ENCODE results near the gene RHOB.
"Not testable (repeated sequence)": the region's sequence is repeated elsewhere in the genome, so short reads cannot be mapped to it uniquely, and the experiment has no call there.

RHOB gene

DNA sequence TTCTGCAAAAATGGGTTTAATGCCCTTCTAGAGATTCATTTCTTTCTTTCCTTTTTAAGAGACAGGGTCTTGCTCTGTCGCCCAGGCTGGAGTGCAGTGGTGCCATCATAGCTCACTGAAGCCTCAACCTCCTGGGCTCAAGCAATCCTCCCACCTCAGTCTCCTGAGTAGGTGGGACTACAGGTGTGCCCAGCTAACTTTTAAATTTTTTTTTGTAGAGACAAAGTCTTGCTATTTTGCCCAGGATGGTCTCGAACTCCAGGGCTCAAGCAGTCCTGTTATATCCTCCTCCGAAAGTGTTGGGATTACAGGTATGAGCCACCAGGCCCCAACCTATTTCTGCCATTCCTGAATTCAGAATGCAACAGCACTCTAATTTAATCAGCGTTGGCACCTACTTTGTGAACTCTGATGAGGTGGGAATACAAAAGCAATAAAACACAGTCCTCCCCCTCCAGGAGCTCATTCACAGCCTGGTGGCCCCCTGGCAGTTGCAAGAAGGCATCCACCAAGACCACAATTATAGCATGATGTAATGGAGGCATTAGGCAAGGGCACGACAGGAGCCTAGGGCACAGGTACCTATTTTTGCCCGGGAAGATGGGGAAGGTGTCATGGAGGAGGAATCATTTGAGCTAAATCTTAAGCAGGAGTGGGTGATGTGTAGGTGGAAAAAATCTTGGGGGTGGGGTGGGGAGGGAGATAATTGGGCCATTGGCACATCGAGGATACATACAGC, 5.1 kb downstream of the RHOB start:
- no peak for DNase-seq (ENCODE audit: low read depth in 1 of 2, low spot score in 1 of 2)

DNA sequence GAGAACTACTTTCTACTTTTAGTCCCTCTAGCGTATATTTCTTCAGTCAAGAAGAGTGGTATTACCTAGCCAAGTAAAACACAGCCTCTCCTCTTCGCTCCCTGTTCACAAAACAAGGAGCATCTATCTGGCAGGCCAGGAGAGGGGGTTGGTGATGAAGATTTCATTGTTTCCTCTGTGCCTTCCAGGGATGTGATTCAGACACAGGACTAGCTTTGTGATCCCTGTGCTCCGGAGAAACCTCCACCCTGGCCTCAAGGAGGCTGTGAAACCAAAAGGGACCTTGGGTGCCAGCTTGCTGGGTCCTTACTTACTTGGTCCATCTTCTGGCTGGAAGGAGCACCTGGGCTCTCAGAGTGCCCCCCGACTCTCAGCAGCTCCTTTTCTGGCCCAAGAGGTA, 5.7 kb downstream of the RHOB start:
- DNase-seq (ENCODE audit: low read depth in 1 of 2, low spot score in 1 of 2), result no peak

DNA sequence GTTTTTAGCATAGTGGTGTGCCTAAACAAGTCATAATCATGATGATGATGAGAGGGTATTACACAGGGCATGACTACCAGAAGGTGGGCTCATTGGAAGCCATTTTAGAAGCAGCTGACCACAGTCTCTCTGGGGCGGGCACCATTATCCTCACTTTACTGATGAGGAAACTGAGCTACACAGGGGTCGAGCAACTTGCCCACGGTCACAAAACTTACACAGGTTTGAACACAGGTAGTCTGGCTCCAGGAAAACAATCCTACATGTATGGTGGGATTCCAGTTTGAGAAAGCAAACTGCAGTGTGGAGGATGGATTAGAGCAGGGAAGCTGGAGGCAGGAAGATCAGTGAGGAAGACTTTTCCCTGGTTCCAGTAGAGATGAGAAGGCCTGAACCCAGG, 6.2 kb downstream of the RHOB start:
- DNase-seq (ENCODE audit: low read depth in 1 of 2, low spot score in 1 of 2), result no peak

DNA sequence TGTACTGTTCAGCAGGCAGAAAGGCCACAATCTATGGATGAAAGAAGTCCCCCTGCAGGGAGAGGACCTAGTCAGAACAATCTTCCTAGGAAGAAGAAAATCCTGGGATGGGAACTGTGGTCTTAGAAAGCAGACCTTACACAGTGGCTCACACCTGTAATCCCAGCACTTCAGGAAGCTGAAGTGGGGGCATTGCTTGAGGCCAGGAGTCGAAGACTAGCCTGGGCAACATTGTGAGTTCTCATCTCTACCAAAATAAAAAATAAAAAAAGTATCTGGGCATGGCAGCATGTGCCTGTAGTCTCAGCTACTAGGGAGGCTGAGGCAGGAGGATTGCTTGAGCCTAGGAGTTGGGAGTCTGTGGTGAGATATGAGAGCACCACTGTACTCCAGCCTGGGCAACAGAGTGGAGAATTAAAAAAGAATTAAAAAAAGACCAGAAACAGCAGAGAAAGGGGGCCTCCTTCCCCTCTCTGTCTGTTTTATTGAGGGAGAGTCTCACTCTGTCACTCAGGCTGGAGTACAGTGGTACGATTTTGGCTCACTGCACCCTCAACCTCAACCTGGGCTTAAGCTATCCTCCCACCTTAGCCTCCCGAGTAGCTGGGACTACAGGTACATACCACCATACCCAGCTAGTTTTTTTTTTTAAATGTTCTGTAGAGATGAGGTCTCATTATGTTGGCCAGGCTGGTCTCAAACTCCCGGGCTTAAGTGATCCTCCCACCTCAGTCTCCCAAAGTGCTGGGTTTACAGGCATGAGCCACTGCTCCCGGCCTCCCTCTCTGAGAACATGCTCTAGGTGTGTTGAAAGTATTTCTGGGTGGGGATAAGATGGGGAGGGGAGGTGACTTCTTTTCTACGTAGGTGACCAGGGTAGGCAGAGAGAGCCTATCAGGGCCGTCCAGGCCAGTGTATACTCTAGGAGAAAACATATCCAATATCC, 7.4 kb downstream of the RHOB start:
- DNase-seq (ENCODE audit: low read depth in 1 of 2, low spot score in 1 of 2), result no peak

DNA sequence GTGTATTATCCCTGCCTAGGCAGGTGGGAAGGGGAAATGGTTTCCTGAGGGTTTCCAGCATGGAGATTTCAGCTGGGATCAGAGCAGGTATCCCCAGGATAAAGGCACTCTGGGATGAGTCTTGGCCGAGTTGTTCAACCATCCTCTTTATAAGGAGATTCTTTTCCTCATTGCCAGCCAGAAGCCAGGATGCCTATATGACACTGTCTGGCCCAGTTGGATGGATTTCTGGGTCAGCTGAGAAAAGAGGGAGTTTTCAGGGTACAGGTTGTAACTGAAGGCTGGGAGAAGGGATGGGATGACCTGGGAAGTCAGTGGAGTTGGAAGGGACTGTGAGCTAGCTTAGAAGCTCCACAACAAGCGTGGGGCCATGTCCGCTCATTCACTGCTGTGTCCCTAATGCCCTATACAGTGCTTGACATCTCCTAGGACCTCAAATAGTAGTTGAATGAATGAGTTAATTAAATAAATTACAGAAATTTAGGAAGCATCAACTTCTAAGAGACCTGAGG, 8.3 kb downstream of the RHOB start:
- DNase-seq (ENCODE audit: low read depth in 1 of 2, low spot score in 1 of 2), result no peak

DNA sequence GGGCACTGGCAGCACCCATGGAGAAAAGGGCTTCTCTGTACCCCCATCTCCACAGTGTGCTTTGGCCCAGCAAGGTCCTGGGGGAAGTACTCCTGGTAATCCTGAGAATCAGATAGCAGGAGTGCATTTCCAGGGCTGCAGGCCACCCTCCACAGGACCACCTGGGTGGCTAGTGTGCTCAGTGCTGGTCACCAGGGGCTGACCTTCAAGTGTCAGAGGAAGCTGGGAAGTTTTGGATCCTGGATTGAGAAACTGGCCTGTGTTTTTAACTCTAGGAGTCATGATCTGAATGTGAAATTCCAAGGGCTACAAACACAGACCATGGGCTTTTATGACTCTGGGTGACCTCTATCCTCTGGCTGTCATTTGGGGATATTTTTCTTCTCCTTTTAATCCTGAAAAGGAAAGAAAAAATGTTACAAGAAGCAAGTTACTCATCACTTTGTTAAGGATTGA, 9.3 kb downstream of the RHOB start:
- DNase-seq (ENCODE audit: low read depth in 1 of 2, low spot score in 1 of 2), result no peak

DNA sequence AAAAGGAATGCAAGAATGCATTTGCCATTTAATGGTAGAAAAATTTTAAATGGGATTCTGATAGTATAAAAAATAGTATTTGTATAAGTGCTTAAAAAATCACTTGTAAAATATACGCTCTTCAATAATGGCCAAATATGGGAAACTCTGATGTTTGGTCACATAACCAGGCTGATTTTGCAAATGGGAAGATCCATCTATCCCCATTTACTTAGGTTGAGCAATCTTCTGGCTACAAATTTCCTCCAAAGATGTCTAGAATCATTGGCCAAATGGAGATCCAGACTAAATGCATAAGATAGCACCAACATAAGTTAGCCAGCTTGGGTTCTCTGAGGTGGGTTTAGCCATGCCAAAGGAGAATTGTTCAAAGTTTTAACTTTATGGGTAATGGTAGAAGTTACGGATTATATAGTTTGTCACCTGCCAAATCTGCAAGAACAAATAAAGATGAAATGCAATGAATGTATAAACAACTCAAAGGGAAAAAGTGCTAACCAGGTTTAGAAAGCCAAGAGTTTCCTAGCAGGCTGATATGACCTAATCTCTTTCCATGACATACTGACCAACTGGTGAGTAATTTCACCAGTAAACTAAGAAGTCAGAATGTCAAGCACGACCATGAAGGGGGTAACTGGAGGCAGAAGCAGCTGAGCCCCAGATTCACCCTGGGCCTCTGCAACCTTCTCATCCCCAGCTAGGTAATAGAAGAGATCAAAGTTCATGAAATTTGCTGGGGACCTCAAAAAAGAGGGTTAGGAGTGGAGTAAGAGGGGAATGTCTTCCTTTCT, 10.0 kb downstream of the RHOB start:
- DNase-seq (ENCODE audit: low read depth in 1 of 2, low spot score in 1 of 2), result no peak

DNA sequence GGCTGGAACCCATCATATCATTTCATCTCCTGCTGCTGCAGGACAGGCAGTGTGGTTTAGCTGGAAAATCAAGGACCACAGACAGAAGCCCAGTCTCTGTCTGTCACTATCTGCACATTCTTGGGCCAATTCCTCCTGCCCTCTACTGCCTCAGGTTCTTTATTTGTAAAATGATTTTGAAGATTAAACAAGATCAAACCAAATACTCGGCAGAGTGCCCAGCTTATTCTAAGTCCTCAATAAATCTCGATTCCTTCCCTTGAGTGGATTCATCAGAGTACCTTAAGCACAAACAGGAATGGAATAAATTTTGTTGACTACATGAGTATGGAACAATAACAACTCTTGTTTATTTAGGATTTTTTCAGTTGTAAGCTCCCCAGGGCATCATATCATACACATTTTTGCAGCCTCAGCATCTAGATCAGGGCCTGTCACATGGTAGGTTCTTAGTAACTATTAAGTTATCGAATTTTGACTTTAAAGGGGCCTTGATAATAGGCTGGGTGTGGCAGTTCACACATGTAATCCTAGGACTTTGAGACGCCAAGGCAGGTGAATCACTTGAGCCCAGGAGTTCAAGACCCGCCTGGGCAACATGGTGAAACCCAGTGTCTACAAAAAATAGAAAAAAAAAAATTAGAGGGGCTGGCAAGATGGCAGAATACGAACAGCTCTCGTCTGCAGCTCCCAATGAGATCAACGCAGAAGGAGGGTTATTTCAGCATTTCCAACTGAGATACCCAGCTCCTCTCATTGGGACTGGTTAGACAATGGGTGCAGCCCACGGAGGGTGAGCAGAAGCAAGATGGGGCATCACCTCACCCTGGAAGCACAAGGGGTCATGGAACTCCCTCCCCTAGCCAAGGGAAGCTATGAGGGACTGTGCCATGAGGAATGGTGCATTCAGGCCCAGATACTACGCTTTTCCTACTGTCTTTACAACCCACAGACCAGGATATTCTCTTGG, 11.1 kb downstream of the RHOB start:
- no peak for DNase-seq (ENCODE audit: low read depth in 1 of 2, low spot score in 1 of 2)

DNA sequence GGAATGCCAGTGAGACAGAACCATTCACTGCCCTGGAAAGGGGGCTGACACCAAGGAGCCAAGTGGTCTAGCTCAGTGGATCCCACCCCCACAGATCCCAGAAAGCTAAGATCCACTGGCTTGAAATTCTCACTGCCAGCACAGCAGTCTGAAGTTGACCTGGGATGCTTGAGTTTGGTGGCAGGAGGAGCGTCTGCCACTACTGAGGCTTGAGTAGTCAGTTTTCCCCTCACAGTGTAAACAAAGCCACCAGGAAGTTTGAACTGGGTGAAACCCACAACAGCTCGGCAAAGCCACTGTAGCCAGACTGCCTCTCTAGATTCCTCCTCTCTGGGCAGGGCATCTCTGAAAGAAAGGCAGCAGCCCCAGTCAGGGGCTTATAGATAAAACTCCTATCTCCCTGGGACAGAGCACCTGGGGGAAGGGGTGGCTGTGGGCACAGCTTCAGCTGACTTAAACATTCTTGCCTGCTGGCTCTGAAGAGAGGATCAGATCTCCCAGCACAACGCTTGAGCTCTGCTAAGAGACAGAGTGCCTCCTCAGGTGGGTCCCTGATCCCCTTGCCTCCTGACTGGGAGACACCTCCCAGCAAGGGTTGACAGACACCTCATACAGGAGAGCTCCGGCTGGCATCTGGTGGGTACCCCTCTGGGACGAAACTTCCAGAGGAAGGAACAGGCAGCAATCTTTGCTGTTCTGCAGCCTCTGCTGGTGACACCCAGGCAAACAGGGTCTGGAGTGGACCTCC, 12.0 kb downstream of the RHOB start:
- DNase-seq (ENCODE audit: low read depth in 1 of 2, low spot score in 1 of 2), result not testable (repeated sequence)

DNA sequence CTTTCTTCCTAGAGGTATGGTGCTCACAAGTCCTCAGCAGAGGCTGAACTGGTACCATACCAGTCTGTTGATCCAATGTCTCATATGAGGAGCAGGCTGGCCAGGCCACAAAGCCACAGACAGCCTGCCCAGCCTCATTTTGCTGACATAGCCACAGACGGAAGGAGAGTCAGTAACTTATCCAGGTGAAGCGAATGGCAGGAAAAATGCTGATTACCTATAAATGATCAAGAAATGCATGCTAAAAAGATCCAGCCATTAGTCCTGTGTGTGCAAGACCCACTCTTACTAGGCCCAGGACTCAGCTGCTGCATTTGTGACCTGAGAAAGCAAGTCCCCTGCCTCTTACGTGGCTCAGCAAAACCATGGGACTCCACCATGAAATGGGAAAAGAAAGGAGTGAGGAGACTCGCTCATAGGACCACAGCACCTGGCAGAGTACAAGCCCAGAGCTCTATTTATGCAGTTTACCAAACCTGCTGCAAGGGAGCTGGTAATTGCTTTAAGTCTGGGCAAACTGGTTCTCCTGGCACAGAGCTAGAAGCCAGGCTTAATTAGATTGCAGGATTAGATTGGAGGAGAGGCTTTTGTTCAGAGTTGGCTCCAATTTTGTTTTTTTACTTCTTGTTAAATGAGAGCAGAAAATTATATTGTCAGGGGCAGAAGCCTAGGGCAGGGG, 19.0 kb downstream of the RHOB start:
- DNase-seq (ENCODE audit: low read depth in 1 of 2, low spot score in 1 of 2), result no peak

DNA sequence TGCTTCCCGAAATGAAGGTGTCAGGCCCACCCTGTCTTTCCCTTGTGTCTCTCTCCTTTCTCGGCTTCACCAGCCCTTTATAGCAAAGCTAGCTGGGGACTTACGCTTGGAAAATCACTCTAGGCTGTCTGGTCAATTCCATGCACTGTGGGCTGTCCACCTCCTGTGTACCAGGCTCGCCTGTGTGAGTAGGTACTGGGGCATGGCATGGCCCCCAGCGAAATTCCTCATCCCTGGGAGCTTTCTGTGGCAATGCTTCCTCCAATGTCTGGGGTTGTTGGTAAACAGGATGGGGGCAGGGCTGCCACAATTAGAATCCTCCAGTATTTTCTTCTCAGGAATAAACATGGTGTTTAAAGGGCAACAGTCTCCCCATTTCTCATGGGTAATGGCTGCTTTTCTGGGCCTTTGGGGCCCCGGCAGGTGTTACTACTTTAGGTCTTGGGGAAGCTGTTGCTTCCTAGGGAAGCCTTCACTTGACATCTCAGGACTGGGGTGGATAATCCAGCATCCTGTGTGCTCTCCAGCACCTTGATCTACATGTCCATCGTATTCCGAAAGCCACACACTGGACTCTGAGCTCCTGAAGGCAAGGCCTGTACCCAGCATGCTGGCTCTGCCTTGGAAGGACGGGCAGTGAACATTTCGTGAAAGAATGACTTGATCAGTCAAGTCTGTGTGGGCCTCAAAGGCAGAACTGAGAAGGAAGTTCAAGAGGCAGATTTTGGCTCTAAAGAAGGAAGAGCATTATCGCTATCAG, 21.1 kb downstream of the RHOB start:
- no peak for DNase-seq (ENCODE audit: low read depth in 1 of 2, low spot score in 1 of 2)

DNA sequence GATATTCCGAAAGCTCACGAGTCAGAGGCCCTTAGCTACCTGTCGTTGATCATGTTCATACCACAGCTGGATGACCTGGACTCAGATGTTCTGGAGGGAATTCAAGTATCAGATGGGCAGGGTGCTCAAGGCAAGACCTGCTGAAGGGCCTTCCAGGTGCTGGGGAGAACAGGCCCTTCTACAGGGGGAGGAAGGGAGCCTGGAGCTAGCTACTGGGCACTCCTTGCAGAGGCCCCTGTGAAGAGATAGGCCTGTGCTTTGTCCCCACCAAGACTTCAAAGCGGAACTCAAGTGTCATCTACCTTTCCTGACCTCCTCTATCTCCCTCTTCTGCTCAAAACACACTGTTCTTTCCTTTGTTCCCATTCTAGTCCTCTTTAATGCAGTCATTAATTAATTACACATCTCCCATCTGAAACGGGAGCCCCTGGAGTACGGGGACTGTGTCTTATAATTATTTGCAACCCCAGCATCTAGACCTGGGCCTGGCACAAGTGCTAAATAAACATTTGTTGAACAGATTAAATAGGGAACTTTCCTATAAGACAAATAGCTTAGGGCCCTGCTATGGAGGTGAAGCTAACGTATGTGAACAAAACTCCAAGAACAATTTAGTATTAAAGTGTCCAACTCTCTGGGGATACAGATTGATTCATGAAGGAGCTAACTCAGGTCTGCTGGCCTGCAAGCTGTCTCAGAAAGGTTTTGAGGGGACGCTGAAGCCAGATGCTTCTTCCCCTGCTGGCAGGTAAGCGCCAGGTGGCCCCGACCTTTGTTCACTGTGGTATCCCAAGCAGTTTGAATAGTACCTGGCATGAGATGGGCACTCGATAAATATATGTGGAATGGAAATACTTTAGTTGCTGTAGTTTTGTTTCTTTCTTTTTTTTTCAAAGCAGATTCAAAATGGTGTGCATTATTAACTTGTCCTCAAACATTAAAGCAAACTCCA, 22.0 kb downstream of the RHOB start:
- no peak for DNase-seq (ENCODE audit: low read depth in 1 of 2, low spot score in 1 of 2)

DNA sequence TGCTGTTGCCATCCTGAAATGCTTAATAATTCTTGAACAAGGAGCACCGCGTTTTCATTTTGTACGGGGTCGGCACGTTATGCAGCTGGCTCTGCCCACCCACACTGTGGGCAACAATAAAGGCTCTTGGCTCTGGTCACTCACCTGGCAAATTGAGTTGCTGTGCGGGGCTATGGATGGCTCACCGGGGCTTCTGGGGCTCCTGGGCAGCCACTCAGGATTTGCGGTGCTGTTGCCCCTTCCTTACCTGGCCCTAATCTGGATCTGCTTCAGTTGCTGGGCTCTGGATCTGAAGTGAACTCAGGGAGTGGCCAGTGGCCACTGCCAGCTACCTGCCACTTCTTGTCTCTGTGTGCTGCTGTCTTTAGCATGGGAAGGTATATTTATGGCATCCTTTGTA, 22.7 kb downstream of the RHOB start:
- DNase-seq (ENCODE audit: low read depth in 1 of 2, low spot score in 1 of 2), result no peak

DNA sequence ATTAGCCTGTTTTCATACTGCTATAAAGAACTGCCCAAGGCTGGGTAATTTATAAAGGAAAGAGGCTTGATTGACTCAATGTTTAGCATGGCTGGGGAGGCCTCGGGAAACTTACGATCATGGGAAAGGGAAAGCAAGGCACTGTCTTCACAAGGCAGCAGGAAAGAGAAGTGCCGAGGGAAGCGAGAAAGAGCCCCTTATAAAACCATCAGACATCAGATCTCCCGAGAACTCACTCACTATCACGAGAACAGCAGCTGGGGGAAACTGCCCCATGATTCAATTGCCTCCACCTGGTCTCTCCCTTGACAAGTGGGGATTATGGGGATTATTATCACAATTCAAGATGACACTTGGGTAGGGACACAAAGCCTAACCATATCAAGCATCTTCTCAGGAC, 23.3 kb downstream of the RHOB start:
- no peak for DNase-seq (ENCODE audit: low read depth in 1 of 2, low spot score in 1 of 2)

DNA sequence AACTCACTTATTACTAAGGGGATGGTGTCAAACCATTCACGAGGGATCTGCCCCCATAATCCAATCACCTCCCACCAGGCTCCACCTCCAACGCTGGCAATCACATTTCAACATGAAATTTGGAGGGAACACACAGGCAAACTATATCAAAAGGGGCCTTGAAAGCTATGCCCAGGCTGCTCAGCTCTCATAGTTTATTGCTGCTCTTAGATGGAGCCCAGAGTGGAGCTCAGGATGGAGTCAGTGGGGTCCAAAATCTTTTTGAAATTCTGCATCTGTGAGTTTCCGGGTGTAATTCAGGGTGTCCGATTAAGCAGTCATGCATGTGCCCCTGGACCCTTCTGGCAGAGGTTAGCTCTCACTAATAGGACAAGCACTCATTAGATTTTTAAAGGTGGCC, 24.3 kb downstream of the RHOB start:
- DNase-seq (ENCODE audit: low read depth in 1 of 2, low spot score in 1 of 2), result no peak

DNA sequence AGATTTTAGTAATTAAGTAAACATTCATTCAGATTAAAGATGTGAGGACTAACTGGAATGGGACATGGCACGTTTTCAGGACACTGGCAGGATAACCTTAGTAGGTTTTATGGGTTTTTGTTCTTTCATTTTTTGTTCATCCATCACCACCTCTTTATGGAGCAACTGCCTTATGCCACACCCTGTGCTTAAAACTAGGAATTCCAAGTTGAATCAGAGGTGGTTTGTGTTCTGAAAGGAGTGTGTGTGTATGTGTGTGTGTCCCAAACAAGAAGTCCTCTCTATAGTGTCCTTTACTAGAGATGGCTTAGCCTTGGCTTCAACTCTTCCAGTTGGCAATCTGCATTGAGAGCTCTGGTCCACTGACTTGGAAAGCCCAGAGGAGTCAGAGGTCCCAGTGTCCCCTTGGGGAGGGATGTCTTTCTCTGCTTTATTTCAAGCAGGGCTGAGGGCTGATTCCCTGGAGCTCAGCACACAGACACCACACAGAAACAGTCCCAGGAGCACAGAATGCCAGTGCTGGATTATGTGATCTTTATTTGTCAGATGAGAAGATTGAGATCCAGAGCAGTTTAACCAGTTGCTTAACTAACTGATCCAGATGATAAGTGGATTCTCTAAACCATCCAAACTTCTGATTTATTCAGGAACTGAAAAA, 25.2 kb downstream of the RHOB start:
- no peak for DNase-seq (ENCODE audit: low read depth in 1 of 2, low spot score in 1 of 2)

DNA sequence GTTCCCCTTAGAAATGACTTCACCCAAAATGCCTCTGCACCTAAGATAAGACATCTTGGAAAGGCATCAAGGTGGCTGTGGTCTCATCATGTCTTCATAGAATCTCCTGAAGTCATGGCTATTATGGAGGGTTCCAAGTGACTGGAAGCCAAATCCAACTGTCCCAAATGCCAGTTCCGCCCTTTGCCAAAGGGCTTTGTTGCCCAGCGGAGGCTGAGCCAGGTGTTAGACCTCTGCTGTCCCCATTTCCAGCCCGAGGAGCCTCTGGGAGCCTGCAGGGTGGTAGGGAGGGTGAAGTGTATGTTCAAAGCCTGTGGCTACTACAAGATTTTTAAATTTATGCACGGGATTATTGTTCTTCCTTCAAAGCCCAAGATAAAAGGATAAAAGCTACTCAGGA, 25.7 kb downstream of the RHOB start:
- no peak for DNase-seq (ENCODE audit: low read depth in 1 of 2, low spot score in 1 of 2)
